GM12872 (cell line): ENCODE data around the gene RAB11FIP3.

ENCODE experiments used
- TF ChIP-seq, protein P1 (sequence below): IDR thresholded peaks from 3 replicates; pipeline ENCODE4 v1.5.1; 2011; ENCODE audit warnings: low read depth, mild to moderate bottlenecking, low read length, moderate library complexity; ENCODE audit not compliant: insufficient read depth

Gene RAB11FIP3

DNA sequence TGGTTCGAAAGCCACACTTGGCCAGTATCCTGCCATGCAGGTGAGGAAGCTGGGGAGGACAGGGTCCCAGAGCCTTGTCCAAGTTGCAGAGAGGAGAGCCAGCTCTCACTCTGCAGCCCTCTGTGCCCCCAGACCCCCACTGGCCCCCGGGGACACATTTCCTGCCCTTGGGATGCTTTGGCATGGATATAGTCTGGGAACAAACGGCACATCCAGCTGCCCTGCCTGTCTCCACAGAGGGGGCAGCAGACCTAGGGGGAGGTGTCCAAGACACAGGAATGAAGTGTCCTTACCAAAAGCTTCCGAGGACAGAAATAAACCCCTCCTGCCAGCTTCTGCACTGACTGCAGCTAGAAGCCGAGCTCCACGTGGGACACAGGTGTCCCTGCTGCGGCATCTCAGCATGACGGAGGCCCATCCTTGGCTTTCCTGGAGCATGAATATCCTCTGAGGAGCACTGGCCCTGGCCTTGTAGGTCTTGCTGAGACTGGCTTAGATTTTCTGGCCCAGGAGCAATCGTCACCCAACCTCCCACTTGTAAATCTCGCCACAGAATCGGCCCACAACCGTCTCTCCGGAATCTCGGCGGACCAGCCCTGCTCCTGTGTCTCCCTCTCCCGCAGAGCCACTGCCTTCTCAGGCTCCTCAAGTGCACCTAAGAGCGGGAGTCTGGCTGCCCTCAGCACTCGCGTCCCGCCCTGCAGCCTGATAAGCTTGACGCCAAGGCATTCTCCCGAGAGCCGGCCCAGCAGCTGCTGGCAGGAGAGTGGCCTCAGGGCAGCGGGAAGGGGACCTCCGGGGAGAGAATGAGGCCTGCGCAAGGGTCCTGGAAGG is 100.9 kb downstream of the RAB11FIP3 start:
- TF ChIP-seq, protein P1, sequence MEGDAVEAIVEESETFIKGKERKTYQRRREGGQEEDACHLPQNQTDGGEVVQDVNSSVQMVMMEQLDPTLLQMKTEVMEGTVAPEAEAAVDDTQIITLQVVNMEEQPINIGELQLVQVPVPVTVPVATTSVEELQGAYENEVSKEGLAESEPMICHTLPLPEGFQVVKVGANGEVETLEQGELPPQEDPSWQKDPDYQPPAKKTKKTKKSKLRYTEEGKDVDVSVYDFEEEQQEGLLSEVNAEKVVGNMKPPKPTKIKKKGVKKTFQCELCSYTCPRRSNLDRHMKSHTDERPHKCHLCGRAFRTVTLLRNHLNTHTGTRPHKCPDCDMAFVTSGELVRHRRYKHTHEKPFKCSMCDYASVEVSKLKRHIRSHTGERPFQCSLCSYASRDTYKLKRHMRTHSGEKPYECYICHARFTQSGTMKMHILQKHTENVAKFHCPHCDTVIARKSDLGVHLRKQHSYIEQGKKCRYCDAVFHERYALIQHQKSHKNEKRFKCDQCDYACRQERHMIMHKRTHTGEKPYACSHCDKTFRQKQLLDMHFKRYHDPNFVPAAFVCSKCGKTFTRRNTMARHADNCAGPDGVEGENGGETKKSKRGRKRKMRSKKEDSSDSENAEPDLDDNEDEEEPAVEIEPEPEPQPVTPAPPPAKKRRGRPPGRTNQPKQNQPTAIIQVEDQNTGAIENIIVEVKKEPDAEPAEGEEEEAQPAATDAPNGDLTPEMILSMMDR, result 0 out of 3 replicates have a peak, but pooled peaks have one; percentile 1

DNA sequence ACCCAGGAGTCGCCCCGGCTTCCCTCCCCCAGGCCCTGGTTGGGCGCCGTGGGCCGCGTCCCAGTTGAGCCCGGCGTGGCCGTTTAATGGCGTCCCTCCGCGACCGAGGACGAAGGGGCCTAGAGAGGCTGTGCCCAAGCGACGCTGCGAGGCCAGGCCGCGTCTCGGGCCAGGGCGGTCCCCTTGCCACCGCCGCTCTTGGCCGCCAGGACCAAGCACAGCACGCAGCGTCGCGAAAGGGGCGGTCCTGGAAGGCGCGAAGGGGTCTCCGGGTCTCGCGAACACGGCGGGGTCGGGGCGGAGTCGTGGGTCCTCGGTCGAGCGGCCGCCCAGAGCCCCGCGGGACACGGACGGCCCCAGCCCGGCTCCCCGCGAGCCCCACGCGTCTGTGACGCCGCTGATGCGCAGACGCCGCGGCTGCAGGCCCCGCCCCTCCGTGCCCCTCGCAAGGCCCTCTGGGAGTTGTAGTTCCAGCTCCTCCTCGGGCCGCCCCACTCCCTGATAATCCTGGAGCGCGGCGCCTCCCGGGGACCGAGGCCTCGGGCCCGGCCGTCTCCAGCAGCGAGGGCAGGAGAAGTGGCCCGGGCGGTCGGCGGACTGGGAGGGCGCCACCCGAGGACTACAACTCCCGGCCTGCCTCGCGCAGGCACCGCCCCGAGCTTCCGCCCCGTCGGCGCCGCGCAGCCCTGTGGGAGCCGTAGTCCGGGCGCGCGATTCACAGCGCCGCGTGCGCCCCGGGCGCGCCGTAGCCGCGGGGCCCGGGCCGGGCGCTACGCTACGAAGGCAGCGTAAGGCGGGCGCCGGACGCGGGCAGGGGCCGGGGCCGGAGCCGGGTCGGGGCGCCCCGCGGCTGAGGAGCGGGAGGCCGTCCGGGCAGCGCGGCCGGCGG is 101.8 kb downstream of the RAB11FIP3 start, which contains the start of gene CAPN15:
TSS of gene CAPN15 (plus strand) at position 698 of the 889 bp plus-strand sequence. CDS start 19,127 bp downstream, outside the sequence.
- TF ChIP-seq, protein P1, result no peak

DNA sequence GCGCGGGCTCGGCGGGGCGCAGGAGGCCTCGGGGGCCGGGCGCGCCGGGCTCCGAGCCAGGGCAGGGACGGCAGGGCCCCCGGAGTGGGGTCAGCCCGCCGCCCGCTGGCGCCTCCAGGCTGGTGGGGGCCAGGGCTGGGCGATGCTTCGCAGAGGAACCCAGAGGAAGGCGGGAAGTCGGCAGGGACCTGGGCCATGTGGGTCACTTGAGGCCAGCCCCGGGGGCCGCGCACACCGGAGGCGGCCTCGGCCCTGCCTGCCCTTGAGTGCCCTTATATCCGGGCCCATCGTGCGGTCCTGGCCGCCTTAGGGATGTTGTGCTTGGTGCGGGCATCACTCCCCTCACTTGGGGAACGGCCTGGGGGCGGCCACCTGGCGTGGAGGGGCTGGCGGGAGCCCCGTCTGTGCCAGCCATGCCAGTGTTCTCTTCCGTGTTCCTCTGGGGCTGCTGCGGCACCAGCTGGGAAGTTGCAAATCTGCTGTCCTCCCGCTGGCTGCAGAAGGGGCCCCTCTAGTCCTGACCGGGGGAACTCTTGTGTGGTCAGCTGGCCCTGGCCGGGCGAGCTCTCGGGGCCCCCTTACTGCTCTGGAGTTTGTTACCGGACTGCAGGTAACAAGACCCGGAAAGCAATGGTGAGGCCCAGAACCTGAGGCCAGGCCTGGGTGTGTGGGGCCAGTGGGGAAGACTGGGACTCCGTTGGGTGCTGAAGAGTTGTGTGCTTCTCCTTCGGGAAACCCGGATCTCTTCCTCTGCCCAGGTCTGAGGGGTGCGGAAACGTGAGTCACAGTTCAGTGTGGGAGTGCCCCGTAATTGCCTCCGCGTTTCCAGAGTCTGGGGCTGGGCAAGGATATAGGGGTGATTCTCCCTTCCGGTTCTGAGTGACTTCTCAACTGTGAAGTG is 102.9 kb downstream of the RAB11FIP3 start:
- TF ChIP-seq, protein P1, result no peak

DNA sequence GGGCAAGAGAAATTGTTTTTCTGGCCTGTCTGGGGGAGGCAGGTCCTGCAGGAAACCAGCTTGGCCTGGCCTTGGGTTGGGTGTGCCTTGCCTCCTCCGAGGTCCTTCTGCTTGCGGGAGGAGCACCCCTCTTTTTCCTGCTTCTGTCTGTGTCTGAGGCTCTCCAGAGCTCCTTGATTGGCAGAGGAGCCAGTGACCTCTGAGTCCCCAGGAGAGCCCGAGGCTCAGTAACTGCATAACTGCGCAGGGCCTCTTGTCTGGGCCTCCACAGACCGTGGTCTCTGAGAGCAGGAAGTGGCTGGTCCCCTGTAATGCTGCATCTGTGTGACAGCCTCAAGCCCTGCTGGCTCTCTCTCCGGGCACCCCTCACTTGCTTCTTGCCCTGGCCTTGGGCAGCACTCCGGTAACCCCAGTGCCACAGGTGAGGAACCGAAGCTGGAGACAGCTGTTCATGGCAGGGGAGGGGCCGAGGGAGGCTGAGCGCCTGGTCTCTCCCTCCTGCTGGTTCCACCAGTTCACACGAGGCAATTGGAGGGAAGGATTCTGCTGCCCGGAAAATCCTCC is 103.6 kb downstream of the RAB11FIP3 start:
- TF ChIP-seq, protein P1, result no peak

DNA sequence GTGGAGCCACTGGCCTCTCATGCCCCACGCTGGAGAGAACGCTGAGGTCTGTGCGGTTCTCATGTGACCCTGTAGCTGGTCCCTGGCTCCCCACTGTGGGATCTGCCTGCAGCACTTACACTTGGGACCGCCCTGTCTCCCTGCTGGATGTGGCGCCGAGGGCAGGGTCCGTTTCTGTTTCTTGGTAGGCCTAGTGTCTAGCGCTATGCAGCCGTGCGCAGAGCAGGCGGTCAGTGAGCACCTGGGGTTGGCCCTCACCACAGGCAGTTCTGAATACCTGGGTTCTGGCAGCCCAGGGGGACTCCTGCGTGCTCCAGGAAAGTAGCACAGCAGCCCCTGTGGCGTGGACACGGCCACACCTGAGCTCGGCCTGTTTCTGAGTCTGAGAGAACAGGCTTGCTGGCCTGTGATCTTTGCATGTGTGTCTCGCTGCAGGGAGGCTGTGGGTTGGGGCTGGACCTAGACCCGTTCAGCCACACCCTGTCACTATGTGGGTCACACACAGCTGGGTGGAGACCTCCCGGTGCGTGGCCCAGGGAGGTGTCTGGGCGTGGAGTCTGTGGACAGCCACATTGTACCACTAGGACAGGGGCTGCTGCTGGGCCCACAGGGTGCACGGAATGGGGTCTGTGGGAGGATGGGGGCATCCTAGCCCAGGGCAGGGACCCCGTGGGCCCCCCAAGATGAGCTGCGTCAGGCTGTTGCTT is 104.8 kb downstream of the RAB11FIP3 start:
- TF ChIP-seq, protein P1, result no peak

DNA sequence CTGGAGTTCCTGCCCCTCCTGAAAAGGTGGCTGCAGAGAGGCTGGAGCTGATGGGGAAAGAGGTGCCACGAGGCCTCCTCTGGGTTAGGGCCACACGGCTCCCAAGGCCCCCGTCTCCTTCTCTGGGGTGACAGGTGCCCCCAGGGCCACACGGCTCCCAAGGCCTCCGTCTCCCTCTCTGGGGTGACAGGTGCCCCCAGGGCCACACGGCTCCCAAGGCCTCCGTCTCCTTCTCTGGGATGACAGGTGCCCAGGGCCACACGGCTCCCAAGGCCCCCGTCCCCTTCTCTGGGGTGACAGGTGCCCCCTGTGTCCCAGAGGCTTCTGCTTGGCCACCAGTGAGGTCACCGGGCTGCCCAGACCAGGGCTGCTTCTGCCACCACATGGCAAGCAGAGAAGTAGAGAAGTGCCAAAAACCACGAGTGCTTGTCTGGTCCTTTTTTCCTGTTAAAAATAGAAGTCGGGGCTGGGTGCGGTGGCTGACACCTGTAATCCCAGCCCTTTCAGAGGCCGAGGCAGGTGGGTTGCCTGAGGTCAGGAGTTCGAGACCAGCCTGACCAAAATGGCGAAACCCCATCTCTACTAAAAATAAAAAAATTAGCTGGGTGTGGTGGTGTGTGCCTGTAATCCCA is 106.2 kb downstream of the RAB11FIP3 start:
- TF ChIP-seq, protein P1, result no peak
